HG02938 (cell line): Measurements from ENCODE around the gene TMPRSS2.

Experiments used
- ATAC-seq: cut with Tn5 transposase; IDR thresholded peaks from one replicate; pipeline ENCODE4 v1.9.1; 2021; ENCODE audit warnings: mild to moderate bottlenecking, moderate library complexity; ENCODE audit not compliant: unreplicated experiment

Gene TMPRSS2

DNA sequence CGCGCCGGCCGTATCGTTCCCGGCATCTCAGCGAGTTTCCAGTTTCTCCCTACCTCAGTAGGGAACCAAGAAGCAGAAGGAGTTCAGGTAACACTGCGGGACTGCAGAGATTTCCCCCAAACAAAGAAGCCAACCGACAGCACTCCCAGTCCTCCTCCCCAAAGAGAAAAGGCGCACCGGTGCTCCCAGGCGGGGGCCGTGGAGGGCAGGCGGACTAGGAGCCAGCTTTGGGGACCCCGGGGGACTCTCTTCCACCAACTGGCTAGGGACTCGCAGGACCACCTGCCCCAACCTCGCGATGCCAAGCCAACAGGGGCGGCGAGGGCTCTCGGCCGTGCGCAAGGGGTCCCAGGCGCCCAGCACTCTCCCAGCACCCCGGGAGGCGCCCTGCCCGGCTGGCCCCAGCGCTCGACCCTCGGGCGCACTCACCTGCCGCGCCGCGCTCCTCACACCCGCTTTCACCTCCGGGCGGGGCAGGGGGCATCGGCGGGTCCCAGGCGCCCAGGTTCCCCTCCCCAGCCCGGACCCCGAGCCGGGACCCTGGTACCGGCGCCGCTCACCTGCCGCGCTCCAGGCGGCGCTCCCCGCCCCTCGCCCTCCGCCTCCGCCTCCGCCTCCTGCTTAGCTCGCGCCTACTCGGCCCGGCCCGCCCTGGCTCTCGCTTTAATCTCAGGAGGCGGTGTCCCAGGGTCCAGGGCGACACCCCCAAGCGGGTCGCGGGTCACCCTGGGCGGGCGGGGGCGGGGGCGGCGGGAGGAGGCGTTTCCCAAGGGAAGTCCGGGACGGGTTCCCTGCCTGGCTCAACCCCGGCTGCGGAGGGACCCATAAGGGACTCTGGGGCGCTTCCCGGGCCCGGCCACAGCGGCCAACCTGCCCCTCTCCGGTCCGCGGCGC is at the start of gene TMPRSS2:
TMPRSS2 (minus strand) TSS at position 638 of the 894 bp plus-strand sequence. CDS start 10,025 bp downstream, outside the sequence.
- no peak for ATAC-seq

DNA sequence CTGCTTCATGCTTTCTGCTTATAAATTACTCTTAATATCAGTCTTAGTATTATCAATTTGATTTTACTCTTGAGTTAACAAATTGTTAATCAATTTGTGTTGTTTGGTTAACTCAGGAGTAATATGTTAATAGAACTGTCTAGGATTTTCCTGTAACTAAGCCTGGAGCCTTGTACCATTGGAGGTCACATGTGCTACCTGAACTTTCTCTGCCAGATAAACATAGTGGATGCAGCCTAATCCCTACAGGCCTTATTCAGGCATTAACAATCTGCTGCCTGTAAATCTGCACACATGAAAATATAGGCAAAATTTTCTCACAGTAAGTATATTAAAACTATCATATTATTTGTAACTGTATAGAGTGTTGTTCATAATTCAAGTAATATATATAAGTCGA is 47.1 kb upstream of the TMPRSS2 start:
- ATAC-seq: no peak

DNA sequence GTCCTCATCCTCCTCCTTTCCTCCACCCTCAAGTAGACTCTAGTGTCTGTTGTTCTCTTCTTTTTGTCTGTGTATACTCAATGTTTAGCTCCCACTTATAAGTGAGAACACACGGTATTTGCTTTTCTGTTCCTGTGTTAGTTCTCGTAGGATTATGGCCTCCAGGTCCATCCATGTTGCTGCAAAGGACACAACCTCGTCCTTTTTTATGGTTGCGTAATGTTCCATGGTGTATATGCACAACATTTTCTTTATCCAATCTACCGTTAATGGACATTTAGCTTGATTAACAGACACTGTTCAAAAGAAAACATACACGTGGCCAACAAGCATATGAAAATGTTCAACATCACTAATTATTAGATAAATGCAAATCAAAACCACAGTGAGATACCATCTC is 44.3 kb upstream of the TMPRSS2 start:
- ATAC-seq: no peak

DNA sequence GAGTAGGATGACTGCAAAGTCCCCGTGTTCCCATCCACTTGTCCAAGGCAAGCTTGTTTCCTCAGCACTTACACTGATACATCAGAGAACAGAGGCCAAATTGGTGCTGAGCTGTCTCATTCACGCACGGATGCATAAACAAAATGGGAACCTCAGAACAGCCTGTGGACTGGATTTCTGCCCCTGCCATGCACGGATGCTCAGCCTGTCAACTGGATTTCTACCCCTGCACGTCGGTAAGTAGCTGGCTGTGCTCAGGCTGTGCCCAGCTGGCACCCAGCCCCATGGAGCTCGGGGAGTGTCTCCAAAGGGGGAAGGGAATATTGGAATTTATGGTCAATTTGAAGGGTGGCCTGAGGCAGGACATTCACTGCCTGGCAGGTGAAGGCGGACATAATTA is 40.8 kb upstream of the TMPRSS2 start:
- ATAC-seq: no peak

DNA sequence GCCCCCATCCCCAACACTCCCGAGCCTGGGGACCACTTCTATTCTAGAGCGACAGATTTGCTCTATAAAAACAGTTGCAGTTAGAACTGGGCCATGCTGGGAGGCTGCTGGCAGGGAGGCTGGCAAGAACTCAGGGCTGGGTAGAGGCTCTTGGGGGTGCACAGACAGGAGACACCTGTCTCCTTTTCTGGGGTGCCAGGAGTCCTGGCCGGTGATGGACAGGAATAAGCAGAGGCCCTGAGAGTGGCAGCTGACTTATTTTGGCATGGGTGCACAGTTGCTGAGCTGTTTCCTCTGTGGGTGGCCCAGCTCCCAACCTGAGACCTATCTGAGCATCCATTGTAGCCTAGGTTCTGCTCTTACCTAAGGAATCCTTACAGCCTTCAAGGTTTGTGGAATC is 39.2 kb upstream of the TMPRSS2 start:
- no peak for ATAC-seq

DNA sequence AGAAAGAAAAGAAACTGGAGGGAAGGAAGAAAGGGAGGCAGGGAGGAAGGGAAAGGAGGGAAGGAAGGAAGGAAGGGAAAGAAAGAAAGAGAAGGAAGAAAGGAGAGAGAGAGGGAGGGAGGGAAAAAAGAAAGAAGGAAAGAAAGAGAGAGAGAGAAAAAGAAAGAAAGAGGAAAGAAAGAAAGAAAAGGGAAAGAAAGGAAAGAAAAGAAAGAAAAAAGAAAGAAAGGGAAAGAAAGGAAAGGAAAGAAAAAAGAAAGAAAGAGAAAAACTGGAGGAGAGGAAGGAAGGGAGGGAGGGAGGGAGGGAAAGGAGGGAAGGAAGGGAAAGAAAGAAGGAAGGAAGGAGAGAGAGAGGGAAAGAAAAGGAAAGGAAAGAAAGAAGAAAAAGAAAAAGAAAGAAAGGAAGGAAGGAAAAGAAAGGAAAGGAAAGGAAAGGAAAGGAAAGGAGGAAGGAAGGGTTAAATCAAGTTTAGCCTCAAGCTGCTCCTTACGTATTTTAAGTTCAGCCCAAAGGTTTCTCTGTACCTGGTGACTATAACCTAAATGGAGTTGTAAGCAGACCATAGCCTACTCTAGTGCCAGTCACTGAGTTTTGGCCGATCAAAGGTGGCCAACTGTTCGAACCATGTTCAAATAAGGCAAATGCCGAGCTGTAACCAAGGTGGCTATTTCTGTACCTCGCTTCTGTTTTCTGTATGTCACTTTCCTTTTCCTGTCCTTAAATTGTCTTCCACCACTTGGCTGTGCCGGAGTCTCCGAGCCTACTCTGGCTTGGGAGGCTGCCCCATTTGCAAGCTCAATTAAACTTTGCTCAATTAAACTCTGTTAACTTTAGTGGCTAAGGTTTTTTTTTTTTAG is 37.8 kb upstream of the TMPRSS2 start:
- ATAC-seq: no peak

DNA sequence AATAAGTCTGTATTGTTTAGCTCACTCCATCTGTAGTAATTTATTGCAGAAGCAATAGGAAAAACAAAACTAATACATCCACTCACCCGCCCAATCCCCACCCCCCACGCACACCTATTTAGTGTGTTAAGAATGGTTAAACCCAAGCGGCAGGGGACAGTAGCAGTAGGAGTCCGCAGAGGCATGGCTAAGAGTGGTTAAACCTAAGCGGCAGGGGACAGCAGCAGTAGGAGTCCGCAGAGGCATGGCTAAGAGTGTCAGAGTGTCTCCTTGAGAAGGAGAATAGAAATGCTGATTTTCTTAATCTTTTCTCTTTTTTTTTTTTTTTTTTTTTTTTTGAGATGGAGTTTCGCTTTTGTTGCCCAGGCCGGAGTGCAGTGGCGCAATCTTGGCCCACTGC is 34.8 kb upstream of the TMPRSS2 start:
- ATAC-seq: no peak

DNA sequence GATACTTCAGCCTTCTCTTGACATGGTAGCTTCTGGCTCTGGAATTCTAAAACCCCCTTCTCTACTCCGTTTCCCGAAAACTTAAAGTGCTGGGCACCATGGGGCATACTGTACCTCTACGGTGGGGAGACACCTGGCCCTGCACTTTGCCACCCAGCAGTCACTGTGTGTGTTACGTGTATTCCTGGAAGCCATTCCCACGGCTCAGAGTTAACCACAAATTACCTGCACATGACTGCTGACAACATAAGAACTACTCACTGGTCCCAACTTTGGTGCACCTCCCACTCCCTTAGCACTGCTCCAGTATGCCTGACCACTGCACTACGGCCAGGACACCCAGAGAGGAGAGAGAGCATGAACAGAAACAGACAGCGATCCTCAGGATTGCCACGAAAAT is 29.4 kb upstream of the TMPRSS2 start:
- no peak for ATAC-seq

DNA sequence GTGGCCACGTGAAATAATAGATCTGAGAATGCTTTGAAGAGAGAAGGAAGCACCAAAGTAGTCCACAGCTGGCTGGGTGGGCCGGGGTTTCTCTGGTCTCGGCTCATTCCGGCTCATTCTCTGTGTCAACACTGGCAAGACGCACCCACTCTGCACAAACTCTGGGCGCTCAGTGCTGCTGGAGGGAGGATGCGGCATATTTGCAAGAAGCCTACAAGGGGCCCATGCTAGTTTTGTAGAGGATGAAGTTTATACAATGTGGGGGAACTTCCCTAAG is 28.8 kb upstream of the TMPRSS2 start:
- ATAC-seq: no peak

DNA sequence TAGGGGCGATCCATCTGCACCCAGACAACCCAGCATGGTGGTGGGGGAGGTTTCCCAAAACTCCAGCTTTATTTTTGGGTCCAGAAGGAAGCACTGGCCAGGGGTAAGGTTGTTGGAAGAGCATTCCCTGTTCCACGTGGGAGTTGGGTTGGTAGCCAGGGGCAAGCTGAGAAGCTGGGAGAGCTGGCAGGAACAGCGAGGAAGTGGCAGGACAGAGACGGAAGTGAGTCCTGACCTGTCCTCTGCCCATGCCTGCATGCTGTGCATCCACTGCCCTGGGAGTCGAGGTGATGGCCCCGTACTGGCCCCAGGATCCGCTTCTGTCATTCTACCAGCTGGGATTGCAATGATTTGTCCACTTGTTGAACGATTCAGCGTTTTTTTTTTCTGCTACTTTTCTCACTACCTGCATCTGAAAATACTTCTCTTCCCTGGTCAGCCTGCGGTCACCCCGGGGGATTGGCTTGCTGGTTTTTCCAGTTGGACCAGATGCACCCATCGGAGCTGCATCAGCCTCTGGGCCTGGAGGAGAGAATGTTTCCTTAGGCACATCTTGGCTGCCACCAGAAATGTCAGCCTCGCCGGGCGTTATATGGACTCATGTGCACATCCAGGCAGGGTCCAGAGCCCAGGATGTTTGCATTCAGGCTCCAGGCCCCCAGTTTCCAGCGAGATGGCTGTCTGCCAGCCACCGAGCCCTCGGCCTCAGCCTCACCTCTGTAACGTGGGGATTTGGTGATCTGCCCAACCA is 28.3 kb upstream of the TMPRSS2 start:
- no peak for ATAC-seq

DNA sequence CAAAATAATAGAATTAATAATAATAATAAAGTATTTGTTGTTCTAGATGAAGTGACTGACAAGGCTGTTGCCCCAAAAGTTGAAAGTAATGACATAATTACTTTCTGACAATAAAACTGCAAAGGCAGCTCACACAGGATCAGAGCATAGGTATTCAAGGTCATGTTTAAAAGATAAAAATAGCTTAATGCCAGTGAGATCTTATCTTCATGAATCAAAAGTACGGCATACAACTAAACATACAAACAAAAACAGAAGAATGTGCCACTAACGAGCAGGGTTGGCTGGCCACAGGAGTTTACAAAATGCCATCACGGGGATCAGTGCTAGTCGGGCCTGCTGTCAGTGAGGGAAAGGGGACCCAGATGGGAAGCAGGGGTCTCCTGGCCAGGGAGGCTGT is 22.4 kb upstream of the TMPRSS2 start:
- ATAC-seq: no peak

DNA sequence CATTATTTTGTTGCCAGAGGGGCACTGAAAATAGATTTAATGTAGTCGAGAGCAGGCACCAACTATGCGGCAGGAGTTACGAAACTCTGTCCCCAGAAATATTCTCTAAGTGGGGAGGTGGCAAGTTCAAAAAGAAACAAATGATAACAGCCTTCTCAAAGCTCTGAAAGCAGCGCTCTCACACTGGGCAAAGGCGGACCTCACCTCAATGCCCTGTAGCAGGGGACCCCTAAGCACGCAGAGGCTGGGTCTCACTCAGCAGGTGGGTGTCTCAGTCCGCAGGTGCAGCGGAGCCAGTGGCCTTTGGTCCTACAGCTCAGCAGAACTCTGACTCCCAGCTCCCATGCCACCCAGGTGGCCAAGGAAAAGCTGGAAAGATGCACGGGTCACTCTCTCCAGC is 21.8 kb upstream of the TMPRSS2 start:
- no peak for ATAC-seq

DNA sequence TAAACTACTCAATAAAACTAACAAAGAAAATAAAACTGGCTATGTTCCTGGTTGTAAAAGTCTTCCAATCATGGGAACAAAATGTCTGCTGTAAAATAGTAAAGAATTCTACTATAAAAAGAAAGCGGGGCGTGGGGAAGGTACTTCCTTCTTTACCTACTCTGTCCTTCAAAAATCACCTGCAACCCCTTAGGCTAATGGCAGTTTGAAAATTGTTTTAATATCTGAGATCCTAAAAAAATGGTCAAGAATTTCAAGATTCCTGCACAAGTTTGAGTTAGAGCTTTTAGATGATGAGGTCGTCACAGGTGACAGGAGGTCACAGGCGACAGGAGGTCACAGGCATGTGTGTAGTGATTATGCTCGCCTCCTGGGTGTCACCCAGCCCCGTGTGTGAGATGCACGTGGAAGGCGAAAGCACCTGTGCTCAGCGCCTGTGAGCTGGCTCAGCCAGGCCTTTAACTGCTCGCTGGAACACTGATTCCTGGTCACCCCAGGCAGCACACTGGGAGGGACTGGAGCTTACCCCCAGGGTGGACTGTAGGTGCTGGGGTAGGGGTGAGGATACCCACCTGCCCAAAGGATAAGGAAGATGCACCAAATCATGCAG is 18.6 kb upstream of the TMPRSS2 start:
- ATAC-seq: no peak

DNA sequence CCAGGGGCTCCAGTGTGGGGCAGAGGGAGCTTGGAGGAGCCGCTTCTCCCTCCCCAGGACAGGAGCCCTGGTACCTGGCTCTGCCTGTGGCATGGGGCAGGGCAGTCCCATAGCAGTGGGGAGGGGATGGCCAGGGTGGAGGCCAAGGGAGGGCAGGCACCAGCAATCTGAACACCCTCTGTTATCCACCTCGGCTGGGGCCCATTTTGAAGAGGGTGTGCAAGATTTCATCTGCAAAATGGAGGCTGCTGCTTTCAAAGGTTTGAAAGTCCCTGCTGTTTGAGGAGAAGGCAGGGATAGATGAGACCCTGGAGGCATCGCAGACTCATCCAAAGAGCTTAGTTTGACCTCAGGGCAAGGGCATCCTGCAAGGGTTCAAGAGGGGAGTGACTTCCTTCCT is 15.2 kb upstream of the TMPRSS2 start:
- no peak for ATAC-seq

DNA sequence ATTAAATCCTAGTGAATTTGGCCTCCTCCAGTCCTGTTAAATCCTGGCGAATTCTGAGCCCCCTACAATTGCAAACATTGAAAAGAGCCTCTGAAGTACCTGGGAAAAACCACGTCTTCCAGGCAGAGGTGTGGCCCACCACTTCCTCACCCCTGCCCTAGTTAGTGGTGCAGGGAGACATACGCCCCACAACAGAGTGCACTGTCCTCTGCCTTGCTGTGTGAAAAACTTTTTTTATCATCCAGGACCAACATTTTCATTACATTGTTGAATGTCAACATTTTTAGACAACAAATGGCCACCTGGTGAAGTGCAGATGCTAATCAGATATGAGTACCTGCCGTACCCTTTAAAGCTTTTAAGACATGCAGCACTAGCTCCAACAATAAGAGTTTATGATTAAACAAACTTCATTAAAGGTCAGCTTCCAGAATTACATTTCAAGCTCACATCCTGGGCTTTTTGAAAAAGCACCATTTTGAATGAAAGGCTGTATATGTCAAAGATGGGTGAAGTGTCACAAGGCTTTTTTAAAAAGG is 13.6 kb upstream of the TMPRSS2 start:
- ATAC-seq: no peak

DNA sequence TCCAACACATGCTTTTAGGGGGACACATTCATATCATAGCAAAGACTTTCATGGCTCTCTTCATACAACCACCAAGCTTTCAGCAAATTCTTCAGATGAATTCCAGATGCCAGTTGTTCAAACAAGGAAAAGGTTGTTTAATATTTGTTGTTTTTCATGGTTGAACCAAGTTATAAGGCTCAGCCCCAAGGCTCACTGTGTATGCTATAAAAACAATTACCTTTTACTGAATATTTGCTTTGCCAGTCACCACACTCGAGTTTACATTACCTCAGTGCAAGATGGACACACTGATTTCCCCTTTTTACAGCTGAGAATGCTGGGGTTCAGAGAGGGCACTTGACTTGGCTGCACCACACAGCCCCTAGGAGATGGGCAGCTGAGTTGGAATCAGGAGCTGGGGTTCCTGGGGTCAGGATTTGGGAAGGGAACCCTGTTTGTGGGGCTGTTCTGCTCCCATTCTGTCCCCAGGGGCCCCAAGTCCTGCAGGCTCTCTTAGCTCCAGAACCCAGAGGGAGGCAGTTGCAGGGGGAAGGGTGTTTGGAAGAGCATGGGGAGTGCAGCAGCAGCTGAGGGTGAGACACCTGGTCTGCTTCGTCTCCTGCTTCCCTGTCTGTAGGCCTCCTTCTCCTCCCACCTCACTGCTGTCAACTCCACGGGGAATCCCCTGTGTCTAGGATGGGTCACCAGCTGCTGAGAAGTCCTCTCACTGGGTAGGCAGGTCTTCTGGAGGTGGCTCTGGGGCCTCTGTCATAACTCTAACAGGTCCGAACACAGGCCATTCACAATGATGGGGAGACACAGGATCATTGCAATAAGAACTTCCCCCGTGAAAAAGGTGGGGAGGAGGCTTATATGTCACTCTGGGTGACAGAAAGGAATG is 12.8 kb upstream of the TMPRSS2 start:
- no peak for ATAC-seq

DNA sequence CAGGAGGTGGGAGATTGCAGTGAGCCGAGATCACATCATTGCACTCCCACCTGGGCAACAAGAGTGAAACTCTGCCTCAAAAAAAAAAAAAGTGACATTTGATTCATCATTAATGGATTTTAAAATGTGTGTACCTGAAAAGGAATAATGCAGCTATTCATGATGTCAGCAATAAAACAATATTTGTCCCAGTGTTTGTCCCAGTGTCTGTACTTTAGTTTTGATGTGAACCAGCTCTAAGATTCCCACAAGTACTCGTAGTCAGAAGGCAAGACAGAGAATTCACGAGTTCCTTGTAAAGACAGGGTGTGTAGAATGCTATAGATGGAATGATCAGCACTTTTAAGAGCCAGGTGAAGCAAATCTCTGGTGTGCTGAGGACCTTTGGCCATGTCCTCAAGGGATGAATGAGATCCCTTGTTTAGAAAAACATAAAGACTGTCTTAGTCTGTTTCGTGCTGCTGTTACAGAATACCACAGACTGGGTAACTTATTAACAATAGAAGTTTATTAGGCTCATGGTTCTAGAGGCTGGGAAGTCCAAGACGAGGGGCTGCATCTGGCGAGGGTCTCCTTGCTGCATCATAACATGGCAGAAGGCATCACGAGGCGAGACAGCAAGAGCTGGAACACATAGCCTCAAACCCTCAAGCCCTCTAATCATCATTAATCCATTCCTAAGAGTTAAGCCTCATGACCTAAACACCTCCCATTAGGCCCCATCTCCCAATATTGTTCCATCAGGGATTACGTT is 12.0 kb upstream of the TMPRSS2 start:
- ATAC-seq: no peak

DNA sequence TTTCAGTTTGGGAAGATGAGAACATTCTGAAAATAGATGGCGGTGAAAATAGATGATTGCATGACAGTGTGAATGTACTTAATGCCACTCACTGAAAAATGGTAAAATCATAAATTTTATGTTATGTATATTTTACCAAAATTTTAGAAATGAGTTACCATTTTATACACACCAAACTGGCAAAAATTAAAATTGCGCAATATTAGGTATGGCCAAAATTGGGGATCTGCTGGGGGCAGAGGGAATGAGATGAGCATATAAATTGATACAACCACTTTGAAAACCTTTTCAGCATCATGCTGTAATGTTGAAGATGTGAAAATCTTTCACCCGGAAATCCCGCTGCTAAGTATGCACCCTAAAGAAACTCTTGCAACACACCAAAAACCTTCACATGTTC is 10.8 kb upstream of the TMPRSS2 start:
- no peak for ATAC-seq

DNA sequence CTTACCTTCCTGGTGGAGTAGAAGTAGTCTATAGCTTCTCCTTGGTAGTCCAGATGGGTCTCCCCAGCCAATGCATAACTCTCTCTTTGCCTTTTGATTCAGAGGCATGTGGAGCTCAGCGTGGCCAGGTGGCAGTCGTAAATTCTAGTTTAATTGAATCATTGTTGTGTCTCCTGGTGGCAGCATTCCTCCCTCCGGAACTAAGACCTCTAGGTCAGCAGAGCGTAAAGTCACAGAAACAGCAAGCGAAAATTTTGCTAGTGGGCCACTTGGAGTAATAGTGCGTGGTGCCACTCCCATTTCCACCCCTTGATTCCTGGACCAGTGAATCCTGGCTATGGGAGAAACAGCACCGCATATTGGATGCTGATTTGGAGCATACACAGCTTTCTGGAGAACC is 3.9 kb upstream of the TMPRSS2 start:
- ATAC-seq: no peak
